Neural progenitor cell (in vitro differentiated cells): ENCODE data around the gene HHEX.

Experiments
- EZH2 ChIP-seq: fragments of 200-600 bp; sonication (generic); IDR thresholded peaks from 2 replicates; pipeline ENCODE4 v1.6.1; 2017; ENCODE audit warnings: antibody characterized with exemption, mild to moderate bottlenecking, moderate library complexity
- EZH2phosphoT487 ChIP-seq: fragments of 200-600 bp; sonication (generic); IDR thresholded peaks from 2 replicates; pipeline ENCODE4 v1.6.1; 2017; ENCODE audit warnings: antibody characterized with exemption
- TF ChIP-seq, protein P1 (sequence below): fragments of 200-600 bp; sonication (generic); IDR thresholded peaks from 2 replicates; pipeline ENCODE4 v1.5.1; 2017; ENCODE audit warnings: antibody characterized with exemption, mild to moderate bottlenecking

DNA sequence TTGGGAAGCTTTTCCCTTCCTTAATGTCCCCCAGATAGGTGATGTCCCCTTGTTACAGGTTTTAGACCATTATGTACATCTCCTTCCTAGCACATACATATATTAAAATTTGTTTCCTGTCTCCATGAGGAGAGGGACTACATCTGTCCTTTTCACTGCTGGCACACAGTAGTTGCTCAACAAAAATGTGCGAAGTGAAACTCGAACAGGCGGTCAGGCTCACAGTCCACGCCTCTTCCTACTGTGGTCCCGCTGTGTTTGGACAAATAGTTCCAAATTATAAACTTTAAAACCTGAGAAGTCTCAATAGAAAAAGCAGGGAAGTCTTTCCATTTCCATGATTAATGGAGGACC, 1.2 kb upstream of the HHEX start:
- TF ChIP-seq, protein P1, sequence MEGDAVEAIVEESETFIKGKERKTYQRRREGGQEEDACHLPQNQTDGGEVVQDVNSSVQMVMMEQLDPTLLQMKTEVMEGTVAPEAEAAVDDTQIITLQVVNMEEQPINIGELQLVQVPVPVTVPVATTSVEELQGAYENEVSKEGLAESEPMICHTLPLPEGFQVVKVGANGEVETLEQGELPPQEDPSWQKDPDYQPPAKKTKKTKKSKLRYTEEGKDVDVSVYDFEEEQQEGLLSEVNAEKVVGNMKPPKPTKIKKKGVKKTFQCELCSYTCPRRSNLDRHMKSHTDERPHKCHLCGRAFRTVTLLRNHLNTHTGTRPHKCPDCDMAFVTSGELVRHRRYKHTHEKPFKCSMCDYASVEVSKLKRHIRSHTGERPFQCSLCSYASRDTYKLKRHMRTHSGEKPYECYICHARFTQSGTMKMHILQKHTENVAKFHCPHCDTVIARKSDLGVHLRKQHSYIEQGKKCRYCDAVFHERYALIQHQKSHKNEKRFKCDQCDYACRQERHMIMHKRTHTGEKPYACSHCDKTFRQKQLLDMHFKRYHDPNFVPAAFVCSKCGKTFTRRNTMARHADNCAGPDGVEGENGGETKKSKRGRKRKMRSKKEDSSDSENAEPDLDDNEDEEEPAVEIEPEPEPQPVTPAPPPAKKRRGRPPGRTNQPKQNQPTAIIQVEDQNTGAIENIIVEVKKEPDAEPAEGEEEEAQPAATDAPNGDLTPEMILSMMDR: no peak
- TF ChIP-seq EZH2phosphoT487 (no peak), EZH2 (no peak)
